Measurements from ENCODE around the gene GC. TPM values are rescaled to one million over a fixed set of nuclear protein-coding genes. Genes with fewer than 3 reads are reported as not detected.
A peak's percentile ranks its signal among the peaks of the same experiment; 100 is the strongest.

The GC gene
- total RNA-seq, 1 donor from 2014 or later = not detected

GRCh38 chr4:71711044-71711984 lies 72.6 kb downstream of the GC start:
- no peak for DNase-seq (ENCODE audit: extremely low spot score, unreplicated experiment)
- H3K27ac Mint-ChIP-seq (ENCODE audit: unreplicated experiment) = no peak overlapping the region
- no peak for TF ChIP-seq CTCF (IDR thresholded peaks at IDR 0.05)
- peaks cover 17% of the 10 kb centered on the region for H3K27me3 Mint-ChIP-seq (ENCODE audit: unreplicated experiment)
- H3K4me1 Mint-ChIP-seq (ENCODE audit: unreplicated experiment) = peaks cover 15% of the 10 kb centered on the region
- no peaks in the 10 kb centered on the region for H3K36me3 Mint-ChIP-seq (ENCODE audit: unreplicated experiment)
- H3K4me3 Mint-ChIP-seq (ENCODE audit: unreplicated experiment) = no peak overlapping the region
- H3K9me3 Mint-ChIP-seq (ENCODE audit: unreplicated experiment) = no peaks in the 10 kb centered on the region

DNA sequence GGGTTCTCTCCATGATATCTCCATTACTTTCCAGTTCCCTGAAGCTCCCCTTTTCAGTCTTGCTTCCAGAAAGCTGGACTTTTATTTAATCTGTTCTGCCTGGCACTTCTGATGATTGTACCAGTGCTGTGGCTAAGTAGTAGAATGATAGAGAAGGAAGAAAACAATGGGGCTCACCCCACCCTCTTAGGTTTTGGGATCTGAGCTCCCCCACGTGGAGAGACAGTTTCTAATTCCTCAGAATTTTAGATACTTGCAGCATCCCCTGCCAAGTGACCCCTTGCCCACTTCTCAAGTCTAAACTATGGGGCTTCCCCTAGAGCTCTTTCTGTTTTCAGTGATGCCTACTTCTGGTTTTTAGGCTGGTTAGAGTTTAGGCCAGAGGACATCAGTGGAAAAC lies 73.9 kb downstream of the GC start:
- DNase-seq (ENCODE audit: extremely low spot score, unreplicated experiment) = no peak

DNA sequence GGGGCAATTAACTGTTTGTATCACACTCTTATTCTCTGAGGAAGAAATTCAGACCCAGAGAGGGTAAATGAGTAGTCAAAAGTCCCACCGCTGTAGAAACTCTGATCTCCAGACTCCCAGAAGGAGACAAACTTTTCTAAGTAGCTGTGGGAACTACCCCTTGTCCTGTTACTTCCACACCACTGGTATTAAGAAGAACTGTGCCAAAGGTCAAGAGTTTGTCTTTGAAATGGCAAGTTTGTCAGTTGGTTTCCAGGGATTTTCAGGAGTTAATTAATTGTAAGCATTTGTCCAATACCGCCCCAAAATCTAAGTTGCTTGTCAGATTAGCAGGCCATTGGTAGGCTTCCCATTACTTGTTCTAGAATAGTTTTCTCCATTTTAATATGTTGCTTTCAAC lies 85.7 kb downstream of the GC start:
- Mint-ChIP-seq H3K4me1 (ENCODE audit: unreplicated experiment) (peaks cover 39% of the 10 kb centered on the region), H3K36me3 (ENCODE audit: unreplicated experiment) (peaks cover 8% of the 10 kb centered on the region), H3K9me3 (ENCODE audit: unreplicated experiment) (no peaks in the 10 kb centered on the region), H3K27me3 (ENCODE audit: unreplicated experiment) (peaks cover 6% of the 10 kb centered on the region), H3K27ac (ENCODE audit: unreplicated experiment) (no peak overlapping the region), H3K4me3 (ENCODE audit: unreplicated experiment) (no peak overlapping the region)
- no peak for DNase-seq (ENCODE audit: extremely low spot score, unreplicated experiment)
- TF ChIP-seq CTCF (IDR thresholded peaks at IDR 0.05) = no peak

More for the DNA sequence above, 73.9 kb downstream of the GC start:
- peaks cover 13% of the 10 kb centered on the region for H3K27me3 Mint-ChIP-seq (ENCODE audit: unreplicated experiment)
- H3K36me3 Mint-ChIP-seq (ENCODE audit: unreplicated experiment) = no peaks in the 10 kb centered on the region
- no peaks in the 10 kb centered on the region for H3K9me3 Mint-ChIP-seq (ENCODE audit: unreplicated experiment)
- H3K4me1 Mint-ChIP-seq (ENCODE audit: unreplicated experiment) = peaks cover 18% of the 10 kb centered on the region
- TF ChIP-seq CTCF (IDR thresholded peaks at IDR 0.05) = peak; percentile 48
- H3K27ac Mint-ChIP-seq (ENCODE audit: unreplicated experiment) = no peak overlapping the region
- no peak overlapping the region for H3K4me3 Mint-ChIP-seq (ENCODE audit: unreplicated experiment)

GRCh38 chr4:71697031-71697430 lies 86.8 kb downstream of the GC start:
- Mint-ChIP-seq H3K4me1 (ENCODE audit: unreplicated experiment) (peaks cover 51% of the 10 kb centered on the region), H3K4me3 (ENCODE audit: unreplicated experiment) (no peak overlapping the region), H3K9me3 (ENCODE audit: unreplicated experiment) (no peaks in the 10 kb centered on the region), H3K27me3 (ENCODE audit: unreplicated experiment) (no peaks in the 10 kb centered on the region), H3K36me3 (ENCODE audit: unreplicated experiment) (peaks cover 5% of the 10 kb centered on the region), H3K27ac (ENCODE audit: unreplicated experiment) (no peak overlapping the region)
- no peak for TF ChIP-seq CTCF (IDR thresholded peaks at IDR 0.05)
- no peak for DNase-seq (ENCODE audit: extremely low spot score, unreplicated experiment)

DNA sequence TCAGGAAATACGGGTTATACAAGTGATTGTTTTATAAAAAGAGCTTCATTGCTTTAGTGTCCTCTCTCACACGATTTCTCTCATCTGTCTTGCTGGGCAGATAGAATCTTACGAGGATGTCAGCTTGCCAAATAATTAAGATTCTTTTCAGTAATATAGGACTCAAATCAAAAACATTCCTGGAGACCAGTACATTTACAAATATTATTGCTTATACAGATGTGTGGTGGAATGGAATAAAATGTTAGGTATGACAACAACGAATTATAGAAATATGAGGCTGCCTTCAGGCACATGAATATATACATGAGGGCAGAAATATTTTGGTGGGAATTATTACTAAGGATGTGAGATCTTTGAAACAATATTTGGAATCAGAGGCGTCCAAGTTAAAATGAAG lies 88.9 kb downstream of the GC start:
- Mint-ChIP-seq H3K9me3 (ENCODE audit: unreplicated experiment) (no peaks in the 10 kb centered on the region), H3K27me3 (ENCODE audit: unreplicated experiment) (no peaks in the 10 kb centered on the region)

More for the DNA sequence above, 88.9 kb downstream of the GC start:
- no peak for TF ChIP-seq CTCF (IDR thresholded peaks at IDR 0.05)
- H3K4me1 Mint-ChIP-seq (ENCODE audit: unreplicated experiment) = peaks cover 60% of the 10 kb centered on the region
- H3K4me3 Mint-ChIP-seq (ENCODE audit: unreplicated experiment) = no peak overlapping the region
- peak overlapping the region; percentile 87 for H3K27ac Mint-ChIP-seq (ENCODE audit: unreplicated experiment)
- peaks cover 5% of the 10 kb centered on the region for H3K36me3 Mint-ChIP-seq (ENCODE audit: unreplicated experiment)
- DNase-seq (ENCODE audit: extremely low spot score, unreplicated experiment) = no peak

Measured in osteocyte (in vitro differentiated cells).